ENCODE measurements around the gene CACNA1C. TPM values are rescaled to one million over a fixed set of nuclear protein-coding genes. Genes with fewer than 3 reads are reported as not detected.
A peak's percentile ranks its signal among the peaks of the same experiment; 100 is the strongest.

CACNA1C gene
- total and polyA plus RNA-seq, 2 donors (not counting 1 experiment from before 2014, with no cell fraction given): 0.01 to 0.02 TPM

GRCh38 chr12:2034633-2035430 lies 18.0 kb upstream of the CACNA1C start:
- ATAC-seq (ENCODE audit: low read depth) (peak; percentile 97), DNase-seq (peak; percentile 86)
- Mint-ChIP-seq H3K9me3 (ENCODE audit: insufficient read depth) (no peaks in the 10 kb centered on the region), H3K27me3 (peaks cover 52% of the 10 kb centered on the region), H3K27ac (no peak overlapping the region), H3K4me3 (peak overlapping the region; percentile 71), H3K4me1 (peaks cover 9% of the 10 kb centered on the region)
- Histone ChIP-seq H3K4me2 (replicated peaks; ENCODE audit: low read depth, low read length, poor library complexity, severe bottlenecking) (peak overlapping the region; percentile 84), H4K20me1 (ENCODE audit: control insufficient read depth, insufficient read depth, low read length, poor library complexity, severe bottlenecking) (no peaks in the 10 kb centered on the region), H3K36me3 (replicated peaks in 1 of 2; ENCODE audit: control extremely low read depth in 1 of 2, control insufficient read depth in 1 of 2, extremely low read depth in 1 of 2, insufficient read depth in 2 of 2, low read length in 1 of 2) (no peaks in the 10 kb centered on the region), H2AFZ (ENCODE audit: insufficient read depth, low read depth, low read length, poor library complexity, severe bottlenecking) (peak overlapping the region; percentile 85), H3K79me2 (ENCODE audit: control insufficient read depth, insufficient read depth, low read length) (no peaks in the 10 kb centered on the region), H3K4me3 (ENCODE audit: control extremely low read depth in 1 of 5, extremely low read depth in 1 of 5, insufficient read depth in 1 of 5, low read depth in 2 of 5, low read length in 4 of 5) (peak overlapping the region; percentile 20 to 61 (median 47)), H3K9me3 (ENCODE audit: control extremely low read depth in 1 of 3, control insufficient read depth in 2 of 3, insufficient read depth in 1 of 3, low read length in 2 of 3) (no peaks in the 10 kb centered on the region), H3K27me3 (replicated peaks in 1 of 4; ENCODE audit: control extremely low read depth in 1 of 4, control insufficient read depth in 3 of 4, insufficient read depth in 4 of 4, low read length in 3 of 4) (peaks cover 0 to 61% (median 33%) of the 10 kb centered on the region in 4 experiments), H3K27ac (ENCODE audit: low read length in 2 of 2) (no peak overlapping the region), H3K9ac (ENCODE audit: low read length) (peak overlapping the region; percentile 59), H3K4me1 (ENCODE audit: control insufficient read depth in 2 of 2, insufficient read depth in 2 of 2, low read length in 2 of 2) (peaks cover 8 to 9% of the 10 kb centered on the region in 2 donors)
- POLR2A ChIA-PET: interaction anchor here (0.5 kb wide), 1 partner anchor 1686 kb away, joined by 4 read pairs; no protein-coding TSS in a partner anchor
- 8% methylated on average over 40 of the region's 47 CpGs for WGBS (ENCODE audit: insufficient coverage)
- TF ChIP-seq CTCF (IDR thresholded peaks at IDR 0.05) (peak; percentile 91), EZH2 (IDR thresholded peaks at IDR 0.05; ENCODE audit: borderline replicate concordance, insufficient read depth, low read depth, low read length, poor library complexity, severe bottlenecking) (no peak)
- intact Hi-C loops (cut with micrococcal nuclease): loop anchor here (2.0 kb wide), 1 partner anchor 30 kb away; the partner anchor contains the start of gene DCP1B
- CTCF ChIA-PET: interaction anchor here (0.9 to 1.2 kb wide), 4 partner anchors 25 to 386 kb away, joined by 3 to 5 read pairs (median 3); no protein-coding TSS in a partner anchor

Data from B cell (primary cell).